ENCODE data around the gene HOXA3. TPM values are rescaled to one million over a fixed set of nuclear protein-coding genes. Genes with fewer than 3 reads are reported as not detected.

The HOXA3 gene
- polyA plus RNA-seq, 1 donor (not counting 4 experiments of a cell fraction or from before 2014, with no cell fraction given) = 0.58 TPM

- peak overlapping the region in 1 of 3 experiments; percentile 59 for H3K4me3 ChIP-seq (ENCODE audit: control insufficient read depth in 2 of 3, extremely low read depth in 1 of 3, insufficient read depth in 2 of 3, low read depth in 1 of 3, low read length in 3 of 3)
- no peaks in the 10 kb centered on the region for H3K9me3 ChIP-seq (ENCODE audit: control insufficient read depth, low read depth, low read length)
- H3K9me1 ChIP-seq (ENCODE audit: control insufficient read depth, extremely low read depth, insufficient read depth, low read length) = no peaks in the 10 kb centered on the region
- no peak for FAIRE-seq
- no peak for DNase-seq (ENCODE audit: low read depth, low spot score)
- no peaks in the 10 kb centered on the region for H3K36me3 ChIP-seq (ENCODE audit: control insufficient read depth in 2 of 2, extremely low read depth in 1 of 2, insufficient read depth in 2 of 2, low read length in 2 of 2)
- dilution Hi-C loops (cut with MboI; ENCODE audit: extremely low pct_ligation_motif_present, low sequenced_read_pairs) = no loop called here
- peak overlapping the region; percentile 79 for H3K4me2 ChIP-seq (ENCODE audit: control insufficient read depth, extremely low read depth, insufficient read depth, low read depth, low read length)
- H4K20me1 ChIP-seq (ENCODE audit: control insufficient read depth, extremely low read depth, insufficient read depth, low read length) = no peaks in the 10 kb centered on the region
- H2AFZ ChIP-seq (ENCODE audit: control insufficient read depth, low read length) = no peak overlapping the region
- no peak overlapping the region for H3K9ac ChIP-seq (ENCODE audit: control insufficient read depth, extremely low read depth, insufficient read depth, low read length)
- H3K27ac ChIP-seq (ENCODE audit: control insufficient read depth, insufficient read depth, low read length) = no peak overlapping the region
- peaks cover 4% of the 10 kb centered on the region for H3K4me1 ChIP-seq (ENCODE audit: control insufficient read depth, extremely low read depth, insufficient read depth, low read length)
- peak; percentile 65 for TF ChIP-seq EZH2 (IDR thresholded peaks at IDR 0.05; ENCODE audit: low read length)
- no peak for TF ChIP-seq CTCF (optimal IDR thresholded peaks at IDR 0.05 in 1 of 3, IDR thresholded peaks at IDR 0.05 in 1 of 3, conservative IDR thresholded peaks at IDR 0.05 in 1 of 3; ENCODE audit: extremely low read depth in 1 of 3, insufficient read depth in 2 of 3, low read length in 3 of 3)
- H3K27me3 ChIP-seq (ENCODE audit: control insufficient read depth, extremely low read depth, insufficient read depth, low read length) = peaks cover 91% of the 10 kb centered on the region
- H3K79me2 ChIP-seq (ENCODE audit: control insufficient read depth, insufficient read depth, low read length) = no peaks in the 10 kb centered on the region
These were observed 41.1 kb upstream of the HOXA3 start for GRCh38 chr7:27193335-27194001.

DNA sequence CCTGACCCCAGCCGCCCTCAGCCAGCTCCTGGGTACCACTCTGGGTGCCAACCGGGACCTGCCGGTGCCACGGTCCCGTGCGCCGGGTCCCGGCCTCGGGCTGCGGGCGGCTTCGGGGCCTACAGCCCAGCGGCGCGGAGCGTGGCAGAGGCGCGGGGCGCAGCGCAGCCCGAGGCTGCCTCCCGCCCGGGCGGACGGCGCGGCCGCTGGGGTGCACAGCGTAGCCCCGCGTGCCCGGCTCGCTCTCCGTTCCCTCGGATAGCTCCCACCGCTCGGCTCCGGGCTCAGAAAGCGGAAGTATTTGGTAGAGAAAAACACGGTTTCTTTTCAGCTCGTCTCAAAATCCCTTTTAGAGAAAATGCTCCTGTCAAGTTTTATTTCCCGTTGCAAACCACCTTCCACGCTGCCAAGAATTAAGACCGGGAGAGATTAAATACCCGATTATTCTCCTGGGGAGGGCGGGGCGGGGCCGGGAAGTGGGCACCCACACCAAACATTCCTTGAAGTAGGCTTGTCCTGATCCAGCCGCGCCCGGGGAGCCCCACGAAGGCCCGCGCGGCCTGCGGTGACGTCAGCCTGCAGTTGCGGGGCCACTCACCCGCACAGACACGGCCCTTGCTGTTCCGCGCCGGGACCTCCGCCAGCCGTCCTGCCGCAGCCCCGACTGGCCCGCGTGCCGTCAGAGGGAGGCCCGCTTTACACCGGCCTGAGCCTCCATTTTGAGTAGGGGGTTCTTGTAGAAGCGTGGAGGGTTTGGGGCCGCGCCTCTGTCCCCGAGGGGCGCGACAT, 40.4 kb upstream of the HOXA3 start:
- H4K20me1 ChIP-seq (ENCODE audit: control insufficient read depth, extremely low read depth, insufficient read depth, low read length) = no peaks in the 10 kb centered on the region
- H3K4me3 ChIP-seq (ENCODE audit: control insufficient read depth in 2 of 3, extremely low read depth in 1 of 3, insufficient read depth in 2 of 3, low read depth in 1 of 3, low read length in 3 of 3) = peak overlapping the region; percentile 8 to 59 (median 48)
- H3K79me2 ChIP-seq (ENCODE audit: control insufficient read depth, insufficient read depth, low read length) = no peaks in the 10 kb centered on the region
- H3K4me2 ChIP-seq (ENCODE audit: control insufficient read depth, extremely low read depth, insufficient read depth, low read depth, low read length) = peak overlapping the region; percentile 79
- no peaks in the 10 kb centered on the region for H3K9me3 ChIP-seq (ENCODE audit: control insufficient read depth, low read depth, low read length)
- TF ChIP-seq CTCF (optimal IDR thresholded peaks at IDR 0.05 in 1 of 3, IDR thresholded peaks at IDR 0.05 in 1 of 3, conservative IDR thresholded peaks at IDR 0.05 in 1 of 3; ENCODE audit: extremely low read depth in 1 of 3, insufficient read depth in 2 of 3, low read length in 3 of 3) (no peak), EZH2 (IDR thresholded peaks at IDR 0.05; ENCODE audit: low read length) (no peak)
- FAIRE-seq (no peak), DNase-seq (ENCODE audit: low read depth, low spot score) (no peak)
- H3K4me1 ChIP-seq (ENCODE audit: control insufficient read depth, extremely low read depth, insufficient read depth, low read length) = peaks cover 6% of the 10 kb centered on the region
- no peaks in the 10 kb centered on the region for H3K9me1 ChIP-seq (ENCODE audit: control insufficient read depth, extremely low read depth, insufficient read depth, low read length)
- dilution Hi-C loops (cut with MboI; ENCODE audit: extremely low pct_ligation_motif_present, low sequenced_read_pairs) = no loop called here
- peaks cover 91% of the 10 kb centered on the region for H3K27me3 ChIP-seq (ENCODE audit: control insufficient read depth, extremely low read depth, insufficient read depth, low read length)
- no peak overlapping the region for H3K27ac ChIP-seq (ENCODE audit: control insufficient read depth, insufficient read depth, low read length)
- H3K9ac ChIP-seq (ENCODE audit: control insufficient read depth, extremely low read depth, insufficient read depth, low read length) = no peak overlapping the region
- H2AFZ ChIP-seq (ENCODE audit: control insufficient read depth, low read length) = peak overlapping the region; percentile 9
- no peaks in the 10 kb centered on the region for H3K36me3 ChIP-seq (ENCODE audit: control insufficient read depth in 2 of 2, extremely low read depth in 1 of 2, insufficient read depth in 2 of 2, low read length in 2 of 2)

All from keratinocyte (primary cell).